Cardiac fibroblast (primary cell): ENCODE results near the gene MYO16.

ENCODE experiments used
- DNase-seq, 2 donors: peaks; one replicate each; pipeline versions ENCODE4 v3.0.0 to v3.0.0-alpha.2; 2010; ENCODE audit warnings: low read depth in 2 of 2
- H3K4me3 ChIP-seq, 2 donors: replicated peaks in 1 of 2; 1 replicate in 1 of 2; 2 replicates in 1 of 2; pipeline ENCODE4 v1.5.1; 2011; ENCODE audit warnings: low read depth in 2 of 2, low read length in 2 of 2, mild to moderate bottlenecking in 2 of 2, moderate library complexity in 1 of 2
- TF ChIP-seq, protein P1 (sequence below): IDR thresholded peaks from one replicate; pipeline ENCODE4 v1.5.1; 2011; ENCODE audit warnings: low read depth, mild to moderate bottlenecking, low read length, inconsistent platforms

Gene MYO16

DNA sequence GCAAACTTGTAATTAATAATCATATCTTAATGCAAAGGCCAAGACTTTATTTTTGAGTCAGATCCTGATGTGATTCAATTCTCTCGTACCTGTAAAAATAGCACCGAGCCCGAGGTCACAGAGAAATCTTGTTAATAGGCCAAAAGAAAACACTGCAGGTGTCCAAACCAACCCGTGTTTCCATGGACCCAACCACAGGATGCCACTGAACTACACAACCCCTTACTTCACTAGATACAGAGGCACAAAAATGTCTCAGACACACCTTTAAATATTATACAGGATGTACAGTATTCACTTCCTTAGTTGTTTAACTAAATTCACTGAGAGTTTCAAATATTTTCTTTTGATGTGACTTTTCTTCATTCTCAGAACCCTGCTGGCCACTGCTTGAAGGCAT is 530.9 kb downstream of the MYO16 start:
- TF ChIP-seq, protein P1, sequence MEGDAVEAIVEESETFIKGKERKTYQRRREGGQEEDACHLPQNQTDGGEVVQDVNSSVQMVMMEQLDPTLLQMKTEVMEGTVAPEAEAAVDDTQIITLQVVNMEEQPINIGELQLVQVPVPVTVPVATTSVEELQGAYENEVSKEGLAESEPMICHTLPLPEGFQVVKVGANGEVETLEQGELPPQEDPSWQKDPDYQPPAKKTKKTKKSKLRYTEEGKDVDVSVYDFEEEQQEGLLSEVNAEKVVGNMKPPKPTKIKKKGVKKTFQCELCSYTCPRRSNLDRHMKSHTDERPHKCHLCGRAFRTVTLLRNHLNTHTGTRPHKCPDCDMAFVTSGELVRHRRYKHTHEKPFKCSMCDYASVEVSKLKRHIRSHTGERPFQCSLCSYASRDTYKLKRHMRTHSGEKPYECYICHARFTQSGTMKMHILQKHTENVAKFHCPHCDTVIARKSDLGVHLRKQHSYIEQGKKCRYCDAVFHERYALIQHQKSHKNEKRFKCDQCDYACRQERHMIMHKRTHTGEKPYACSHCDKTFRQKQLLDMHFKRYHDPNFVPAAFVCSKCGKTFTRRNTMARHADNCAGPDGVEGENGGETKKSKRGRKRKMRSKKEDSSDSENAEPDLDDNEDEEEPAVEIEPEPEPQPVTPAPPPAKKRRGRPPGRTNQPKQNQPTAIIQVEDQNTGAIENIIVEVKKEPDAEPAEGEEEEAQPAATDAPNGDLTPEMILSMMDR = no peak
- no peak overlapping the region for H3K4me3 ChIP-seq
- DNase-seq = no peak

DNA sequence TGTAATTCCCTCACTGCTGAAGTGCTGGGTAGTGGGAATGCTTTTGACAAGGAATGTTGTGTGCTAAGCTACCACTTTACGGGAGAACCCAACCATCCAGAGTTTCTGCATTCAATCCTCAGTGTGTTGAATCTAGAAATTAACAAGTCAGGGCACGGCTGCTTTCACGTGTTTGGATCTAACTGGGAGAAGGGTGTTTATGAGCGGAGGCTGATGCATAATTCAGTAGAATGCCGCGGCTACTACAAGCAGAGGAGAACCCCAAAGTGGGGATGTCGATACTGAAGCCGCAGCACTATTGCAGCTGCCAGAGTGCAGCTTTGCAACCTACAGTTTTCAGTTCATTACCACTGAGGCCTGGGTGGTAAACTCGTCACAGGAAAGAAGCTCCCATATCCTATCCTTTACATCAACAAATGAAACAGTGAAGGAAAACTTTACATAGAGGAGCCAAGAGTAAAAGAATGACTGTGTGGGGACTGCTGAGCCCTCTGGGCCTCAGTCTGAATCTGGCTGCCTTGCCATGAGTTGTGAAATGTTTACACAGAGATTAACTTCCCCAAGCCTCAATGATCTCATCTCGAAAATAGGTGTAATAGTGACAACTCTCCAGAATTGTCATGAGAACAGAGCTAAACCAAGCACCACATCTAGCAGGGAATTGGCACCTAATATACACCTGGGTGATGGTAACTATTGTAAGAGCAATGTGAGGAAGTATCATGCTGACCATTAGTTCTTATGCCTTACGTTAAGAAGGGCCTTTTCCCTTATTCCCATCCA is 531.7 kb downstream of the MYO16 start:
- TF ChIP-seq, protein P1 = no peak
- no peak overlapping the region for H3K4me3 ChIP-seq
- DNase-seq = peak in 1 of 2 donors; percentile 10

DNA sequence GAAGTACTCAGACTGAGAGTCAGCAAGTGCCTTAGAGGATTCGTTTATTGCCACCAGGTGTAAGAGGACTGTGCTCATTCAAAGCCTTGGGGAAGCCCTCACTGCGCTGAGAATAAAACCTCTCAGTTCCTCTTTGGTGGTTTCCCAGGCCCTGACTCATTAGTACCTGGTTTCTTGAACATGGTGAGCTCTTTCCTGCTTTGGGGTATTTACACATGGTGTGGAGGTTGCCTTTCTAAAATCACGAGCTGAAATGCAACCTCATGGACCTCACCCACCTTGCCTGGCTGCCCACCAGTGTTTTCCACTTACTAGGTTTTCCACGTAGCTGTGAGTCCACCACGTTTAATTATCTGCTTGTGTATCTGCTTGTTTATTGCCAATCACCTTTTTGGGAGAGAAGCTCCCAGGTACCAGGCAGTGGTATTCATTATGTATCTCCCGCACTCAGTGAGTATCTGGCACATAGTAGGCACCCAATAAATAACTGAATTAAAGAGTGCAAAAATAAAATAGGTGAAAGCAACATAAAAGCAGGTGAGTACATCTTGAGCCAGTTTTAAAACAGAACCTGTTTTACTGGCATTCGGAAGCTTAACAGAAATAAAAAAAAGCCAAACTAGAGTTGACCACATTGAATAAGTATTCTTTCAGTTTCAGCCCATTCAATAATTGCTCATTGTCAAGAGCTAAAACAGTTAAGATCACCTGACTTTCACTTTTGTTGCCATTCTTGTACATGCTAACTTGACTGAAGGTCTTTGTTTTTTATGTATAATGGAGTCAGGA is 533.0 kb downstream of the MYO16 start:
- TF ChIP-seq, protein P1 = no peak
- no peak for DNase-seq
- no peak overlapping the region for H3K4me3 ChIP-seq

DNA sequence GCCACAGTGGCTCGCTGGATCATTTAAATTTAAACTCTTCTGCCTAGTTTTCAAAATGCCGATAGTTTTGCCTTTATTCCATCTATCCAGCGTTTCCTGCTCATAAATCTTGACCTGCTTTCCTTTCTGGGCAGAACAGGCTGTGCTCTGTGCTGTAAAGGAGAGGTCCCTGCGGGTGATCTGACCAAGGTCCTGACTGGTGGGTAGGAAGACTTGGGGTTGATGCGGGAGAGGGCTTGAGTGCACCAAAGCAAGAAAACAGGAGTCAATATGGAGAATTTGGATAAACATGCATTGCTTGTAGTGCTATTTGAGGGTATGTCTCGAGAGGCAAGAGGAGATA is 533.6 kb downstream of the MYO16 start:
- no peak overlapping the region for H3K4me3 ChIP-seq
- peak in 1 of 2 donors; percentile 28 for DNase-seq
- TF ChIP-seq, protein P1 = no peak

DNA sequence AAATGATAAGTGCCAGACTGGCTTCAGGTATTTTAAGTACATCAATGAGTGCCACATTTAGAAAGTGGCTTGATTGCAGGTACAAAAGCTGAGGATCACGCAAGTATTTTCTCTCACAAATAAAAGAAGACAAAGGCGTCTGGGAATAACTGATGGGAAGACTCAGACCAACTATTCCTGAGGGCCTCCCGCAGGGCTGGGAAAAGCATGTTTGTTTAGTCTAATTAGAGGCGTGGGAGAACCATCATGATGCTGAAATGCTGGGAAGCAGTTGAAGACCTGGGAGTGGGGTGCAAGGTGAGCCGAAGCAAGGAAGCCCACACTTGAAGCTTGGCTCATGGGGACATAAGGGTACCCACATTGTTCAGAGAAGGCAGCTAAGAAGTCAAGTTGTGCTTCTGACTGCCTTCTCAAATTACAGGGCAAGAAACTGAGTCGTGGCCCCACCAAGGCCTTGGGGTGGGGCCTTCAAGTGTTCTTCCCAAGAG is 536.0 kb downstream of the MYO16 start:
- no peak overlapping the region for H3K4me3 ChIP-seq
- no peak for DNase-seq
- TF ChIP-seq, protein P1 = no peak

DNA sequence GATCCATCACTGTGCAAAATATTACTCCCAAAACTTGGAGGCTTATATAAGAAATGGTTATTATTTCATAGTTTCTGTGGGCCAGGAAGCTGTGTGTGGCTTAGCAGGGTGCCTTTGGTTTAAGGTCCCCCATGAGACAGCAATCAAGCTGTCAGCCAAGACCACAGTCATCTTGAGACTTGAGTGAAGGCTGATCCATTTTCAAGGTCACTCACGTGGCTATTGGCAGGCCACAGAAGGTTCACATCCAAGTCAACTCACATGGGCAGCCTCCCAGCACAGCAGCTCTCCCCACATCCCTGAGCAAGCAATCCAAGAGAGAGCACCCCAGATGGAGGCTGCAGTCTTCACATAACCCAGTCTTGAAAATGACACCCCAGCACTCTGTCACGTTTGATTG is 537.4 kb downstream of the MYO16 start:
- no peak for DNase-seq
- TF ChIP-seq, protein P1 = no peak
- no peak overlapping the region for H3K4me3 ChIP-seq
